ENCODE measurements around the gene B4GALNT4.
"Not testable (repeated sequence)": the region's sequence is repeated elsewhere in the genome, so short reads cannot be mapped to it uniquely, and the experiment has no call there.

The B4GALNT4 gene

GRCh38 chr11:369336-370018, at the start of gene B4GALNT4:
B4GALNT4 (plus strand) TSS chr11:369499; CDS start chr11:369804, 305 bp downstream.
- no peak for DNase-seq

- DNase-seq: not testable (repeated sequence)
These were observed 49.4 kb upstream of the B4GALNT4 start for GRCh38 chr11:319888-320273.

- DNase-seq: no peak
These were observed 45.1 kb upstream of the B4GALNT4 start for GRCh38 chr11:324156-324555.

- DNase-seq: not testable (repeated sequence)
These were observed 44.4 kb upstream of the B4GALNT4 start for GRCh38 chr11:324593-325517.

GRCh38 chr11:325796-326591, 43.3 kb upstream of the B4GALNT4 start:
- DNase-seq: no peak

GRCh38 chr11:326592-326841, 42.8 kb upstream of the B4GALNT4 start:
- no peak for DNase-seq

- DNase-seq: peak; percentile 36 to 61
These were observed 42.3 kb upstream of the B4GALNT4 start for GRCh38 chr11:326842-327580.

- DNase-seq: no peak
These were observed 41.7 kb upstream of the B4GALNT4 start for GRCh38 chr11:327581-327923.

GRCh38 chr11:328012-328411, 41.3 kb upstream of the B4GALNT4 start:
- DNase-seq: no peak

- DNase-seq: not testable (repeated sequence)
These were observed 40.7 kb upstream of the B4GALNT4 start for GRCh38 chr11:328516-329100.

- DNase-seq: no peak
These were observed 39.4 kb upstream of the B4GALNT4 start for GRCh38 chr11:329886-330253.

GRCh38 chr11:330307-330693, 39.0 kb upstream of the B4GALNT4 start:
- no peak for DNase-seq

GRCh38 chr11:330694-331357, 38.5 kb upstream of the B4GALNT4 start:
- no peak for DNase-seq

- DNase-seq: no peak
These were observed 37.8 kb upstream of the B4GALNT4 start for GRCh38 chr11:331358-332060.

- no peak for DNase-seq
These were observed 36.4 kb upstream of the B4GALNT4 start for GRCh38 chr11:332651-333480.

GRCh38 chr11:333616-334263, 35.6 kb upstream of the B4GALNT4 start:
- DNase-seq: not testable (repeated sequence)

- no peak for DNase-seq
These were observed 34.9 kb upstream of the B4GALNT4 start for GRCh38 chr11:334264-334994.

- DNase-seq: peak in 1 of 2 donors; percentile 27
These were observed 33.3 kb upstream of the B4GALNT4 start for GRCh38 chr11:335779-336658.
